Activated T-helper 17 cell treated with anti-CD3 and anti-CD28 coated beads, Interleukin-2, amount 50 U/mL, for 72 hours (primary cell): ENCODE measurements around the gene AGBL4. TPM values are rescaled to one million over a fixed set of nuclear protein-coding genes. Genes with fewer than 3 reads are reported as not detected.

ENCODE experiments used
- ATAC-seq: fragments of 150-1000 bp; cut with Tn5 transposase; replicated peaks from 2 replicates; pipeline ENCODE4 v1.10.0; 2021; ENCODE audit warnings: mild to moderate bottlenecking, moderate library complexity
- H3K27ac Mint-ChIP-seq: one replicate; pipeline ENCODE4 v1.8.0; 2022; ENCODE audit warnings: mixed read lengths
- H3K27me3 Mint-ChIP-seq: one replicate; pipeline ENCODE4 v1.8.0; 2022; ENCODE audit warnings: mixed read lengths
- H3K36me3 Mint-ChIP-seq: one replicate; pipeline ENCODE4 v1.8.0; 2022; ENCODE audit warnings: low read depth, mild to moderate bottlenecking, mixed read lengths
- H3K4me1 Mint-ChIP-seq: one replicate; pipeline ENCODE4 v1.8.0; 2022; ENCODE audit warnings: mixed read lengths
- H3K4me3 Mint-ChIP-seq: one replicate; pipeline ENCODE4 v1.8.0; 2022; ENCODE audit warnings: mild to moderate bottlenecking, mixed read lengths
- H3K9me3 Mint-ChIP-seq: one replicate; pipeline ENCODE4 v1.8.0; 2022; ENCODE audit warnings: mixed read lengths
- total RNA-seq, 2 donors: library from RNA; stranded (reverse); gene quantifications; one replicate each; pipeline ENCODE4 v1.2.3, GENCODE V29; 2022

Gene AGBL4
- total RNA-seq, 2 donors from 2014 or later: not detected

- ATAC-seq: no peak
- no peak overlapping the region for H3K4me3 Mint-ChIP-seq
- H3K27me3 Mint-ChIP-seq: peaks cover 10% of the 10 kb centered on the region
- no peaks in the 10 kb centered on the region for H3K9me3 Mint-ChIP-seq
- H3K4me1 Mint-ChIP-seq: no peaks in the 10 kb centered on the region
- no peak overlapping the region for H3K27ac Mint-ChIP-seq
- H3K36me3 Mint-ChIP-seq: no peaks in the 10 kb centered on the region
Measured at GRCh38 chr1:48610628-48611542, 1412.9 kb downstream of the AGBL4 start.

GRCh38 chr1:48608882-48609281 lies 1414.9 kb downstream of the AGBL4 start:
- H3K36me3 Mint-ChIP-seq: no peaks in the 10 kb centered on the region
- peaks cover 14% of the 10 kb centered on the region for H3K27me3 Mint-ChIP-seq
- ATAC-seq: no peak
- H3K27ac Mint-ChIP-seq: no peak overlapping the region
- H3K4me3 Mint-ChIP-seq: no peak overlapping the region
- no peaks in the 10 kb centered on the region for H3K4me1 Mint-ChIP-seq
- no peaks in the 10 kb centered on the region for H3K9me3 Mint-ChIP-seq

- no peak for ATAC-seq
- no peaks in the 10 kb centered on the region for H3K36me3 Mint-ChIP-seq
- no peak overlapping the region for H3K4me3 Mint-ChIP-seq
- H3K4me1 Mint-ChIP-seq: no peaks in the 10 kb centered on the region
- no peak overlapping the region for H3K27ac Mint-ChIP-seq
- peaks cover 8% of the 10 kb centered on the region for H3K27me3 Mint-ChIP-seq
- no peaks in the 10 kb centered on the region for H3K9me3 Mint-ChIP-seq
Measured at GRCh38 chr1:48603222-48603621, 1420.5 kb downstream of the AGBL4 start.

- Mint-ChIP-seq H3K4me1 (no peaks in the 10 kb centered on the region), H3K27me3 (peaks cover 7% of the 10 kb centered on the region), H3K9me3 (no peaks in the 10 kb centered on the region), H3K4me3 (no peak overlapping the region), H3K27ac (no peak overlapping the region), H3K36me3 (no peaks in the 10 kb centered on the region)
- ATAC-seq: no peak
Measured at GRCh38 chr1:48602349-48602748, 1421.4 kb downstream of the AGBL4 start.

- H3K27ac Mint-ChIP-seq: no peak overlapping the region
- H3K4me1 Mint-ChIP-seq: no peaks in the 10 kb centered on the region
- no peak overlapping the region for H3K4me3 Mint-ChIP-seq
- no peaks in the 10 kb centered on the region for H3K9me3 Mint-ChIP-seq
- no peak for ATAC-seq
- H3K27me3 Mint-ChIP-seq: peaks cover 3% of the 10 kb centered on the region
- H3K36me3 Mint-ChIP-seq: no peaks in the 10 kb centered on the region
Measured at GRCh38 chr1:48600182-48600581, 1423.6 kb downstream of the AGBL4 start.

- Mint-ChIP-seq H3K27ac (no peak overlapping the region), H3K27me3 (peaks cover 4% of the 10 kb centered on the region), H3K4me1 (no peaks in the 10 kb centered on the region), H3K4me3 (no peak overlapping the region), H3K9me3 (no peaks in the 10 kb centered on the region), H3K36me3 (no peaks in the 10 kb centered on the region)
- no peak for ATAC-seq
Measured at GRCh38 chr1:48597663-48598062, 1426.1 kb downstream of the AGBL4 start.

- no peak for ATAC-seq
- Mint-ChIP-seq H3K9me3 (no peaks in the 10 kb centered on the region), H3K27ac (no peak overlapping the region), H3K4me1 (no peaks in the 10 kb centered on the region), H3K4me3 (no peak overlapping the region), H3K36me3 (no peaks in the 10 kb centered on the region), H3K27me3 (peaks cover 3% of the 10 kb centered on the region)
Measured at GRCh38 chr1:48596046-48596445, 1427.7 kb downstream of the AGBL4 start.

GRCh38 chr1:48595613-48596012 lies 1428.1 kb downstream of the AGBL4 start:
- no peak for ATAC-seq
- no peaks in the 10 kb centered on the region for H3K4me1 Mint-ChIP-seq
- H3K36me3 Mint-ChIP-seq: no peaks in the 10 kb centered on the region
- no peak overlapping the region for H3K27ac Mint-ChIP-seq
- peaks cover 3% of the 10 kb centered on the region for H3K27me3 Mint-ChIP-seq
- H3K9me3 Mint-ChIP-seq: no peaks in the 10 kb centered on the region
- H3K4me3 Mint-ChIP-seq: no peak overlapping the region

GRCh38 chr1:48592330-48592729 lies 1431.4 kb downstream of the AGBL4 start:
- ATAC-seq: no peak
- H3K4me1 Mint-ChIP-seq: no peaks in the 10 kb centered on the region

GRCh38 chr1:48591181-48591580 lies 1432.6 kb downstream of the AGBL4 start:
- Mint-ChIP-seq H3K4me1 (no peaks in the 10 kb centered on the region), H3K4me3 (no peak overlapping the region), H3K27ac (no peak overlapping the region), H3K36me3 (no peaks in the 10 kb centered on the region), H3K27me3 (peaks cover 25% of the 10 kb centered on the region), H3K9me3 (no peaks in the 10 kb centered on the region)
- no peak for ATAC-seq

More at GRCh38 chr1:48592330-48592729, 1431.4 kb downstream of the AGBL4 start:
- H3K9me3 Mint-ChIP-seq: no peaks in the 10 kb centered on the region
- H3K27ac Mint-ChIP-seq: no peak overlapping the region
- H3K4me3 Mint-ChIP-seq: no peak overlapping the region
- no peaks in the 10 kb centered on the region for H3K36me3 Mint-ChIP-seq
- peaks cover 15% of the 10 kb centered on the region for H3K27me3 Mint-ChIP-seq

- no peak for ATAC-seq
Measured at GRCh38 chr1:48588061-48588460, 1435.7 kb downstream of the AGBL4 start.

GRCh38 chr1:48582408-48582807 lies 1441.3 kb downstream of the AGBL4 start:
- no peaks in the 10 kb centered on the region for H3K9me3 Mint-ChIP-seq
- H3K4me1 Mint-ChIP-seq: no peaks in the 10 kb centered on the region
- ATAC-seq: no peak
- H3K27me3 Mint-ChIP-seq: peaks cover 29% of the 10 kb centered on the region
- H3K4me3 Mint-ChIP-seq: no peak overlapping the region
- H3K36me3 Mint-ChIP-seq: no peaks in the 10 kb centered on the region
- no peak overlapping the region for H3K27ac Mint-ChIP-seq

More at GRCh38 chr1:48588061-48588460, 1435.7 kb downstream of the AGBL4 start:
- H3K27ac Mint-ChIP-seq: no peak overlapping the region
- no peaks in the 10 kb centered on the region for H3K4me1 Mint-ChIP-seq
- no peak overlapping the region for H3K4me3 Mint-ChIP-seq
- peaks cover 38% of the 10 kb centered on the region for H3K27me3 Mint-ChIP-seq
- H3K9me3 Mint-ChIP-seq: no peaks in the 10 kb centered on the region
- no peaks in the 10 kb centered on the region for H3K36me3 Mint-ChIP-seq

GRCh38 chr1:48581270-48581669 lies 1442.5 kb downstream of the AGBL4 start:
- H3K27me3 Mint-ChIP-seq: peaks cover 20% of the 10 kb centered on the region
- no peak for ATAC-seq

GRCh38 chr1:48576565-48576964 lies 1447.2 kb downstream of the AGBL4 start:
- Mint-ChIP-seq H3K27me3 (peaks cover 19% of the 10 kb centered on the region), H3K36me3 (no peaks in the 10 kb centered on the region), H3K4me1 (no peaks in the 10 kb centered on the region), H3K9me3 (no peaks in the 10 kb centered on the region), H3K4me3 (no peak overlapping the region), H3K27ac (no peak overlapping the region)
- no peak for ATAC-seq

More at GRCh38 chr1:48581270-48581669, 1442.5 kb downstream of the AGBL4 start:
- no peak overlapping the region for H3K27ac Mint-ChIP-seq
- H3K9me3 Mint-ChIP-seq: no peaks in the 10 kb centered on the region
- no peaks in the 10 kb centered on the region for H3K4me1 Mint-ChIP-seq
- no peaks in the 10 kb centered on the region for H3K36me3 Mint-ChIP-seq
- H3K4me3 Mint-ChIP-seq: no peak overlapping the region

- H3K4me3 Mint-ChIP-seq: no peak overlapping the region
- peaks cover 24% of the 10 kb centered on the region for H3K27me3 Mint-ChIP-seq
- H3K4me1 Mint-ChIP-seq: no peaks in the 10 kb centered on the region
- H3K9me3 Mint-ChIP-seq: no peaks in the 10 kb centered on the region
- no peaks in the 10 kb centered on the region for H3K36me3 Mint-ChIP-seq
- ATAC-seq: no peak
- no peak overlapping the region for H3K27ac Mint-ChIP-seq
Measured at GRCh38 chr1:48572646-48573258, 1451.0 kb downstream of the AGBL4 start.
